ENCODE measurements around the gene LARP1B.

DNA sequence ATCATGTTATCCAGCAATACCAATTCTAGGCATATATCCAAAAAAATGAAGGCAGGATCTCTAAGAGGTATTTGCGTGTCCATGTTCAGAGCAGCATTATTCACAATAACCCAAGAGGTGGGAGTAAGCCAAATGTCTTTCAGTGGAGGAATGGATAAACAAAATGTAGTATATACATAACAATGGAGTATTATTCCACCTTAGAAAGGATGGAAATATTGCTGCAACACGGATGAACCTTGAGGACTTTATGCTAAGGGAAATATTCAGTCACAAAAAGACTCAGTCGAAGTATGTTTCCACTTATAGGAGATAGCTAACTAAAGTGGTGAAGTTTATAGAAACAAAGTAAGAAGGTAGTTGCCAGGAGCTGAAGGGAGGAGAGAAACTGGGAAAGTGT is 74.3 kb downstream of the LARP1B start:
- TF ChIP-seq KDM2B (CRISPR knock-in tag; IDR thresholded peaks at IDR 0.05) (no peak), CBFB (CRISPR knock-in tag; IDR thresholded peaks at IDR 0.05) (no peak)
